Esophagus squamous epithelium (tissue), 5 donors: Measurements from ENCODE around the gene UBE3B. TPM values are rescaled to one million over a fixed set of nuclear protein-coding genes. Genes with fewer than 3 reads are reported as not detected.

Experiments used
- DNase-seq: peaks from one replicate; lab custom pipeline; 2025; lab: John Stamatoyannopoulos, UW
- H3K27ac ChIP-seq, 4 donors: fragments of 200-600 bp; sonication (generic); one replicate each; pipeline ENCODE4 v1.5.1; 2016 to 2019; ENCODE audit warnings: mild to moderate bottlenecking in 1 of 4
- H3K27me3 ChIP-seq, 4 donors: fragments of 200-600 bp; sonication (generic); 1 replicate in 3 of 4; 2 replicates in 1 of 4; pipeline versions ENCODE4 v1.5.1 to v1.6.0; 2017 to 2021; ENCODE audit warnings: antibody characterized with exemption in 1 of 4
- H3K36me3 ChIP-seq, 3 donors: fragments of 200-600 bp; sonication (generic); one replicate each; pipeline ENCODE4 v1.5.1; 2016 to 2019
- H3K4me1 ChIP-seq, 3 donors: fragments of 200-600 bp; sonication (generic); one replicate each; pipeline ENCODE4 v1.5.1; 2017 to 2019
- H3K4me3 ChIP-seq, 4 donors: fragments of 200-600 bp; sonication (generic); 1 replicate in 3 of 4; 2 replicates in 1 of 4; pipeline ENCODE4 v1.5.1; 2016 to 2019; ENCODE audit warnings: mild to moderate bottlenecking in 2 of 4, moderate library complexity in 1 of 4
- H3K9me3 ChIP-seq, 3 donors: fragments of 200-600 bp; sonication (generic); one replicate each; pipeline ENCODE4 v1.5.1; 2016 to 2019
- CTCF ChIP-seq, 6 experiments: fragments of 450-650 bp in 4 of 6; fragments of 200-600 bp in 2 of 6; sonication (generic) in 2 of 6; IDR thresholded peaks; one replicate each; pipeline ENCODE4 v1.5.1; 2016 to 2019; ENCODE audit warnings: antibody characterized with exemption in 6 of 6, mild to moderate bottlenecking in 4 of 6, moderate library complexity in 4 of 6
- POLR2A ChIP-seq, 4 donors: fragments of 450-650 bp; IDR thresholded peaks; one replicate each; pipeline ENCODE4 v1.6.1; 2017; ENCODE audit warnings: antibody characterized with exemption in 4 of 4, mild to moderate bottlenecking in 4 of 4, moderate library complexity in 3 of 4
- WGBS, 2 donors: methylation state at CpG; one replicate each; pipeline ENCODE4 v1.1.5; 2018; 5-methylcytosine and 5-hydroxymethylcytosine counted together
- intact Hi-C: fragments of 100-400 bp; cut with DNase I; formaldehyde crosslinking; loops from one replicate; pipeline ENCODE4 v1.15.0; 2022
- total RNA-seq, 4 donors: library from RNA; depleted of rRNA; stranded (reverse); fragments of >200 nt; gene quantifications; one replicate each; pipeline ENCODE4 v1.1.0, GENCODE V29; 2016
- donor health status: DM: yes; HTN: yes; CAD: no.

UBE3B gene
- total RNA-seq, 4 donors from 2014 or later: 31.7 to 48.7 (median 37.6) TPM

- H3K27ac ChIP-seq: peak overlapping the region; percentile 24 to 75 (median 62)
- peaks cover 4 to 40% (median 10%) of the 10 kb centered on the region in 3 donors for H3K4me1 ChIP-seq
- 23 to 31% methylated on average over 6 to 14 of the region's 14 CpGs for WGBS, 2 donors
- TF ChIP-seq POLR2A (IDR thresholded peaks at IDR 0.05): no peak
- TF ChIP-seq CTCF (IDR thresholded peaks at IDR 0.05): peak; percentile 64 to 85 (median 78)
- H3K4me3 ChIP-seq: peak overlapping the region in 1 of 4 donors; percentile 3
- DNase-seq: peak; percentile 11
- intact Hi-C loops: loop anchor here (10.0 kb wide), 1 partner anchor 62 kb away; no protein-coding TSS in a partner anchor
- no peaks in the 10 kb centered on the region for H3K36me3 ChIP-seq
- no peaks in the 10 kb centered on the region for H3K9me3 ChIP-seq
- no peaks in the 10 kb centered on the region for H3K27me3 ChIP-seq
Measured at GRCh38 chr12:109432842-109433304, 44.6 kb upstream of the UBE3B start.

GRCh38 chr12:109433618-109434017, 43.8 kb upstream of the UBE3B start:
- Histone ChIP-seq H3K4me1 (peaks cover 4 to 42% (median 10%) of the 10 kb centered on the region in 3 donors), H3K9me3 (no peaks in the 10 kb centered on the region), H3K27me3 (no peaks in the 10 kb centered on the region), H3K36me3 (no peaks in the 10 kb centered on the region), H3K27ac (peak overlapping the region in 3 of 4 donors; percentile 50 to 75 (median 75)), H3K4me3 (no peak overlapping the region)
- no peak for DNase-seq
- WGBS, 2 donors: 63 to 65% methylated on average over 3 to 4 of the region's 4 CpGs
- intact Hi-C loops: loop anchor here (10.0 kb wide), 1 partner anchor 61 kb away; no protein-coding TSS in a partner anchor
- TF ChIP-seq POLR2A (IDR thresholded peaks at IDR 0.05): no peak
- TF ChIP-seq CTCF (IDR thresholded peaks at IDR 0.05): peak in 3 of 6 experiments; percentile 19 to 41 (median 21)

GRCh38 chr12:109434582-109434981, 42.9 kb upstream of the UBE3B start:
- 76 to 78% methylated on average over 7 of the region's 7 CpGs for WGBS, 2 donors
- H3K27me3 ChIP-seq: no peaks in the 10 kb centered on the region
- peak overlapping the region; percentile 21 to 75 (median 62) for H3K27ac ChIP-seq
- peaks cover 4 to 51% (median 10%) of the 10 kb centered on the region in 3 donors for H3K4me1 ChIP-seq
- TF ChIP-seq CTCF (IDR thresholded peaks at IDR 0.05) (no peak), POLR2A (IDR thresholded peaks at IDR 0.05) (no peak)
- DNase-seq: no peak
- no peaks in the 10 kb centered on the region for H3K9me3 ChIP-seq
- no peak overlapping the region for H3K4me3 ChIP-seq
- intact Hi-C loops: loop anchor here (10.0 kb wide), 1 partner anchor 60 kb away; no protein-coding TSS in a partner anchor
- no peaks in the 10 kb centered on the region for H3K36me3 ChIP-seq

- Histone ChIP-seq H3K27me3 (no peaks in the 10 kb centered on the region), H3K27ac (peak overlapping the region; percentile 9 to 75 (median 62)), H3K36me3 (no peaks in the 10 kb centered on the region), H3K9me3 (no peaks in the 10 kb centered on the region), H3K4me1 (peaks cover 4 to 61% (median 10%) of the 10 kb centered on the region in 3 donors), H3K4me3 (no peak overlapping the region)
- TF ChIP-seq CTCF (IDR thresholded peaks at IDR 0.05) (no peak), POLR2A (IDR thresholded peaks at IDR 0.05) (no peak)
- 60 to 70% methylated on average over 12 to 16 of the region's 17 CpGs for WGBS, 2 donors
- no peak for DNase-seq
- intact Hi-C loops: loop anchor here (10.0 kb wide), 1 partner anchor 59 kb away; no protein-coding TSS in a partner anchor
Measured at GRCh38 chr12:109435428-109436187, 41.8 kb upstream of the UBE3B start.

GRCh38 chr12:109436188-109436560, 41.3 kb upstream of the UBE3B start:
- Histone ChIP-seq H3K4me3 (no peak overlapping the region), H3K4me1 (peaks cover 4 to 67% (median 10%) of the 10 kb centered on the region in 3 donors), H3K36me3 (no peaks in the 10 kb centered on the region), H3K27ac (peak overlapping the region in 2 of 4 donors; percentile 75), H3K27me3 (no peaks in the 10 kb centered on the region), H3K9me3 (no peaks in the 10 kb centered on the region)
- DNase-seq: no peak
- TF ChIP-seq CTCF (IDR thresholded peaks at IDR 0.05) (no peak), POLR2A (IDR thresholded peaks at IDR 0.05) (no peak)
- WGBS, 2 donors: 72 to 82% methylated on average over 7 of the region's 7 CpGs
- intact Hi-C loops: loop anchor here (10.0 kb wide), 1 partner anchor 59 kb away; no protein-coding TSS in a partner anchor
